Left kidney (tissue), 2 donors: ENCODE results near the gene TCP1. TPM values are rescaled to one million over a fixed set of nuclear protein-coding genes. Genes with fewer than 3 reads are reported as not detected.
A peak's percentile ranks its signal among the peaks of the same experiment; 100 is the strongest.
"Not testable (repeated sequence)": the region's sequence is repeated elsewhere in the genome, so short reads cannot be mapped to it uniquely, and the experiment has no call there.

Source experiments
- DNase-seq: peaks from one replicate; pipeline ENCODE4 v3.0.0-alpha.2; 2013
- polyA plus RNA-seq: library from polyadenylated mRNA; unstranded; fragments of 120-200 nt; gene quantifications from one replicate; pipeline ENCODE4 v1.2.1, GENCODE V29; 2013; ENCODE audit not compliant: insufficient read length

Gene TCP1
- polyA plus RNA-seq, 1 donor, result 298 TPM

DNA sequence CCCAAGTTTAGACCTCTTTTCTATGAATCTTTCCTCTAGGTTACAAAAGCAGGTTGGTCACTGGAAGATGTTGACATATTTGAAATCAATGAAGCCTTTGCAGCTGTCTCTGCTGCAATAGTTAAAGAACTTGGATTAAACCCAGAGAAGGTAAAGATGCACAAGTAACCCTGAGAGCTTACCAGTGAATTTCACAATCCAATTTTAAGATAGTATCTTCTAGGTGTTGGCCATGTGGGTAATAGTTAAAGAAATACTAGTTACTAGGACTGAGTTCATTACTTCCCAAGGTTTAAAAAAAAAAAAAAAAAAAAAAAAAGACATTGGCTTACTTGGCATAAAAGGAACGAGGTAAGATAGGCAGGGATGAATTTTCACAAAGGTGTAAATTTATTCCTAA lies 11.3 kb downstream of the TCP1 start:
- DNase-seq, result no peak

DNA sequence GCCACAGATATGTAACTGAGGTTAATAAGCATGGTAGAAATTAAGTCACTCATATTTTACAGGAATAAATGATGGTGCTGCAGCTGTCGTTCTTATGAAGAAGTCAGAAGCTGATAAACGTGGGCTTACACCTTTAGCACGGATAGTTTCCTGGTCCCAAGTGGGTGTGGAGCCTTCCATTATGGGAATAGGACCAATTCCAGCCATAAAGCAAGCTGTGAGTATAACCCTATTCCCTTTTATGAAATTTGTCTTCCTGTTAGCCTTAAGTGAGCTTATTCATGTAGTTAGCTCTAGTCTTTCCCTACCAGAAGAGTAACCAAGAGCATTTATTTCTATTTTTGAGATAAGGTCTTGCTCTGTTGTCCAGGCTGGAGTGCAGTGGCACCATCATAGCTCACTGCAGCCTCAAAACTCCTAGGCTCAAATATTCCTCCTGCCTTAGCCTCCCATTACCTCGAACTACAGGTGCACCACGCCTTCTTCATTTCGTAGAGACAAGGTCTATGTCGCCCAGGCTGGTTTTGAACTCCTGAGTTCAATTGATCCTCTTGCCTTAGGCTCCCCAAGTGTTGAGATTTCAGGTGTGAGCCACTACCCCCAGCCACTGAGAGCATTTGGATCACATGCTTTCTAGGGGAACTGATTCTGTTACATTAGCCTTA lies 12.0 kb downstream of the TCP1 start:
- DNase-seq, result no peak

DNA sequence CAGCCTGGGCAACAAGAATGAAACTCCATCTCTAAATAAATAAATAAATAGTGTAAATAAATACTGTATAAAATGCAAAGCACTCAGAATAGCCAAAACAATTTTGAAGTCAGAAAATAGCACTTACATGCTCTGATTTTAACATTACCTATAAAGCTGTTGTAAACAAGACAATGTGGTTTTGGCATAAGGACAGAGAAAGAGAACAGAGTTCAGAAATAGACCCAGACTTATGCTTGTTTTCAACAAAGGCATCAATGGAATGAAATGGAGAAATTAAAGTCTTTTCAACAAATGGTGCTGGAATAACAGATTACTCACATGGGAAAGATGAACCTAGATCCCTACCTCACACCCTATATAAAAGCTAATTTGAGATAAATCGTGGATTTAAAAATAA lies 17.2 kb downstream of the TCP1 start:
- DNase-seq, result no peak

DNA sequence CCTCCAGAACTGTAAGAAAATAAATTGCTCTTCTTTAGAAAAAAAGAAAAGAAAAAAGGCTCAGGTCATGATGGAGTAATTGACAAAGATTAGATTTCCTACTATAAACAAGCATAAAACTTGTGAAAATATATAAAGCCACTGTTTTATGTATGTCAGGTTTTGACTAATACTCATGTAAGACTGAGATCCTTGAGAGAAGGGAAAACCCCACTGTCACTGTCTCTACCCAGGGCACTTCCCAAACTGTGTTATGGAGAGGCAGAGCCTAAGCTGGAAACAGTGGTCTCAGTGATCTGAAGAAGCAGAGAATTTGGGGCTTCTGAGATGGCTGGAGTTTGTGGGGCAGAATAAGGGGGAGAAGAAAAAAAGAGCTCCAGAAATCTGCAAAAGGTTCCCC lies 19.9 kb downstream of the TCP1 start:
- no peak for DNase-seq

DNA sequence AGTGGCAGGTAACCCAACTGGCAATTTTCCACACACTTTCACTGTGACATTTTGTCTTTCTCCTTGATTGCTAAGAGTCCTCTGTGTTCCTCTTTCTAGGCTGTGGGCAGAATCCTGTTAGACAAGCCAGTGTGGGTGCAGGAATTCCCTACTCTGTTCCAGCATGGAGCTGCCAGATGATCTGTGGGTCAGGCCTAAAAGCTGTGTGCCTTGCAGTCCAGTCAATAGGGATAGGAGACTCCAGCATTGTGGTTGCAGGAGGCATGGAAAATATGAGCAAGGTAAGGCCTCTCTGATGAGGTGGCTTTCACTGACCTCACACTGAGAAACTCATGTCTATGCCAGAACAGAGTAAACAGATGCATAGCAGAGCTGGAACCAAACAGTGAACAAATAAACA lies 22.5 kb downstream of the TCP1 start:
- DNase-seq, result no peak

DNA sequence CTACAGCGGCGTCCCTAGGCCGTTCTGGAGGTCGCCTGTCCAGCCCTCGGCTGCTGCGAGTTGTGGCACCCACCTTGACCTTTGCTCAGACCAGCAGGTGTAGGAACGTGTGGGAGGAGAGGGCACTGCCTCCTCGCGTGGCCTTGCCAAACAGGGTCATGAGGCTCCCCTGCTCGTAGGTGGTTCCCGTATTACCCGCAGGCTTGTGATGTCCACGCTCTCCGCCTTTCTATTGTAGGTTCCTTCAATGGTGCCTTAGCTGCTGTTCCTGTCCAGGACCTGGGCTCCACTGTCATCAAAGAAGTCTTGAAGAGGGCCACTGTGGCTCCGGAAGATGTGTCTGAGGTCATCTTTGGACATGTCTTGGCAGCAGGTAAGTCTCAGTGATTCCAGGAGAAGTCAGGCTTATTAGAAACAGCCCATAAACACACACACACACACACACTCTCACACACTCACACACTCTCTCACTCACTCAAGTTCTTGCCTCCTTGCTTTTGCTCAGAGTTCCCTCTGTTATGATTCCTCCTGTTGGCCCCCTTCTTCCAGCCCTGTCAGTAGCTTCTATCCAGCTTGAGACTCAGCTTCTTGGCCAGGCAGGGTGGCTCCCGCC lies 26.6 kb downstream of the TCP1 start:
- DNase-seq, result no peak

DNA sequence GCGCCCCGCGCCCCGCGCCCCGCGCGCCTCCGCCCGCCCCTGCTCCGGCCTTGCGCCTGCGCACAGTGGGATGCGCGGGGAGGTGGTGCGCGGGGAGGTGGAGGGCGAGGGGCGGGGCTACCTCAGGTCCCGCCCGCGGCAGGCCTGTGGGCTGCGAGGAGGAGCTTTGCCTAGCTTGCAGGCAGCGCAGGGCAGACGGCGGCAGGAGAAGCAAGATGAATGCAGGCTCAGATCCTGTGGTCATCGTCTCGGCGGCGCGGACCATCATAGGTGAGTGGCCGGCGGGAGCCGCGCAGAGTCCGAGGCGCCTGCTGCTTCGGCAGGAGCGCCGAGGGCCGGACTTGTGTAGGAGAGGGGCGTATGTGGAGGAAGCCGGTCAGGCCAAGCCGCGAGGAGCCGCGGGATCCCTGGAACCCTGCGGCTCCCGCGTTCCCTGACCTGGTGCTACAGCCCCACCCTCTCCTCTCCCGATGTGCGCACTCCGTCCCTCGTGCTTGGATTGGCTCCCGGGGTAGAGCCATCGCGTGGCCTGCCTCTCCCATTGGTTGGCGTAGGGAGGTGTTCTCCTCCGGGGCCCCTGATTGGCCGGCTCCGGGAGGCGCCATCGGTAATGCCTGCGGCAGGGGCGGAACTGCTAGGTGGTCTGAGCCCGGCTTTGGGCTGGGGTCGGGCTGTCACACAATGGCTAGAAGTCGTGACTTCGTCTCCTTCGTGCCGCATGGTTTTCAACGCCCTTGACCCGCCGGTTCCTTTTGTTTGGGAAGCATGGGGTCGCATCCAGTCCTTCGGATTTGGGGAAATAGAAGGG lies 27.3 kb downstream of the TCP1 start, which contains the start of gene ACAT2:
TSS of gene ACAT2 (plus strand) at position 173 of the 808 bp plus-strand sequence. CDS start at position 216, 43 bp downstream.
- peak; percentile 89 for DNase-seq

DNA sequence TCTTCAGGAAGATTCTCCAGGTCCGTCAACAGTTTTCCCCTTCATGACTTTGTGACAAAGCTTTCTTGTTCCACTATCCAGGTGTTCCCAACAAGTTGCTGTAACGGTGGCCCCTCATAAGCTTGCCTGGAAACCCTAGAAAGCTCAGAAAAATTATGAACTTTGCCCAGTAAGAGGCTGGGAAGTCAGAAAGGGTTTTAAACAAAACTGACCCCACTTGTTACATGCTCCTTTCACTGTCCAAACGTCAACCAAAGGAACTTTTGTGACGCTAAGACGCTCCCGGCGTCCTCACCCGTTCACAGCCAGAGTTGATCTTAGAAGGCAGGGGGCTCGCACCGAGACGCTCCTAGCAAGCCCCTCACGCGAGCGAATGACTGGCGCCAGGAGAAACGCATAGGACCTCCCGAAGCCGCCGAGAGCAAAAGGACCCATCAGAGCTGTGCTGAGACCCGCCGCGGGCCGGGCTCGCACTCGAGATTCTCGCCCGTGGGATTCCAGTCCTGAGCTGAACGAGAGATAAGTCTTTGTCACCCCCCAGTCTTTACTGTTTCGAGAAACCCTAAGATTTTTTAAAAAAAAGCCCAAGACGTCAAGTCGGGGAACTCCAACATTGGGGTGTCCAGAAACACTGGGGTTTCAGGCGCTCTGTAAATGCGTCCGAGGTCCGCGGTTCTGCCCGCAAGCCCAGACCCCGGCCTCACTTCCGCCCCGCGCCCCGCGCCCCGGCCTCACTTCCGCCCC lies 28.1 kb downstream of the TCP1 start:
- DNase-seq, result peak; percentile 33

DNA sequence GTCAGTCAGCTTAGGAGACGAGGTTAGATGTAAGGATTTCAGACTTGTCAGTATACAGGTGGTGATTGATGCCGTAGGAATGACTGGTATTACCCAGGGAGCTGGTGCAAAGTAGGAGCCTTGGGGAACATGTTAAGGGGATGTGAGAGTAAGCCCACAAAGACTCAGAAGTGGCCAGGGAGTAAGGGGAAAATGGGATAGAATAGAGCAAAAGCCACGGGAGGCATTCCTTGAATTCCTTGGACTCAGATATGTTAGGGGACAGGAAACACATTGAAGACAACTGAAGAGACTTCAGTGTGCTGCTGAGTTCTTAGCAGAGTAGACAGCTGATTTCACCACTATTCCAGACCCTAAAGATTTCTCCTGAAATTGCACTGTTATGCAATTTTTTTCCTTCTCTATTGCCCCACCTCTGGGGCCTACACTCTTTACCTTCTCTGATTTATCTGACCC lies 28.8 kb downstream of the TCP1 start:
- DNase-seq, result no peak

DNA sequence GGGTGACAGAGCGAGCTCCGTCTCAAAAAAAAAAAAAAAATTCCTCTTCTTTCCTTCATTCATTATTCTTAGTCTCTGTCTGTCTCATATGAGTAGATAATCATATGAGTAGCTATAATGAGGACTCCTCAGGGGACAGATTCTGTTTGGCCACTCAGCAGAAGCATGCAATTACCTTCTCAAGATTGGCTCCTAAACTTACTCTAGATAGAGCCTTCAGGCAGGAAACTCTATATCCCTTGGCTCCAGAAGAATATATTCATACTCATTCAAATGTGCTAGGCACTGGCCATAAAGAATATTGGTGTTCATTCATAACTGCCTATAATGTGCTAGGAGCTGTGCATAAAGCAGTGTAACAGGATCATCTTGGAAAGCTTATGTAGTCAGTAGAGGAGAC lies 29.8 kb downstream of the TCP1 start:
- DNase-seq, result no peak

DNA sequence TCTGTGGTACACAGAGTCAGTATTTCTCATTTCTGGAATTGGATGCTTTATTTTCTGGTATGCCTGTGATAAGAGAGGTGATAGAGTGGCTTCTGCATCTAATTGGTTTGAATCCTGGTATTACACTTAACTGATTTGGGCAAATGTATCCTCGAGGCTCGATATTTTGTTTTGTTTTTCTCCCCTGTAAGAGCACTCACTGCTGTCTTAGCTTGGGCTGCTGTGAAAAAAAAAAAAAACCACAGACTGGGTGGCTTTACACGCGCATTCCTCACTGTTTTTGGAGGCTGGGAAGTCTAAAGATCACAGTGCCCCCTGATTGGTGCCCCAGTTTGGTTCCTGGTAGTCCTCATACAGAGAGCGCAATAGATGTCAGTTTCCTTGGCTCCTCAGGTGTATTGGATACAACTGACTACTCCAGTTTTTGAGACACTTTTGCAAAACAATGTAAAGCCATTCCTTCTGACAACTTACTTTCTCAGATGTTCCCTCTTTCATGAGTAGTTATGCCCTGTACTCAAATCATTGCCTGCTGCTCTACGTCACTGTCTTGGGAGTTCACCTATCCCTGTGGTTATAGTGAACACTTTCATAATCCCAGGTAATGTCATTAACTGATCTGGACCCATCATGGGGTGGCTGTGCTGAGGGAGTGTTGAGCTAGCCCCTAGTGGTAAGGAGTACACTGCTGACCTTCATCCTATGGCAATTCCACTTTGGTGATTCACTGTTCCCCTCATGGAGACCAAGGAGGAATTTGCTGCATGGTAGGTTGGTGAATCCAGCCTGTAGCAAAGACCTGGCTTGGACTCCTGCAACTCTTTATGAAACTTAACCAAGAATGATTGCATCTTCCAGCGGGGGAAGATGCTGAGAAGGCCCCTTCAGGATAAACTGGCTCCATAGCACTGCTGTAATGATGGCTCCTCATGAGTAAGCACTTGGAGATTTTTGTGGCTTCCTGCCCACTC lies 31.1 kb downstream of the TCP1 start:
- DNase-seq, result no peak

DNA sequence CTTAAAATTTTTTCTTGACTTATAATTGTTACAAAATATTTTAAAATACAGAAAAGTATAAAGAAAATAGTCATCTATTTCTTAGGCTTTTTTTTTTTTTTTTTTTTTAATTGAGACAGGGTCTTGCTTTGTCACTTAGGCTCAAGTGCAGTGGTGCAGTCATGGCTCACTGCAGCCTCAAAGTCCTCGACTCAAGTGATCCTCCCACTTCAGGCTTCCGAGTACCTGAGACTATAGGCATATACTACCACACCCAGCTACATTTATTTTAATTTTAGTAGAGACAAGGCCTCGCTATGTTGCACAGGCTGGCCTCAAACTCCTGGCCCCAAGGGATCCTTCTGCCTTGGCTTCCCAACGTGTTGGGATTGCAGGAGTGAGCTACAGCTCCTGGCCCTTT lies 32.9 kb downstream of the TCP1 start:
- DNase-seq, result no peak

DNA sequence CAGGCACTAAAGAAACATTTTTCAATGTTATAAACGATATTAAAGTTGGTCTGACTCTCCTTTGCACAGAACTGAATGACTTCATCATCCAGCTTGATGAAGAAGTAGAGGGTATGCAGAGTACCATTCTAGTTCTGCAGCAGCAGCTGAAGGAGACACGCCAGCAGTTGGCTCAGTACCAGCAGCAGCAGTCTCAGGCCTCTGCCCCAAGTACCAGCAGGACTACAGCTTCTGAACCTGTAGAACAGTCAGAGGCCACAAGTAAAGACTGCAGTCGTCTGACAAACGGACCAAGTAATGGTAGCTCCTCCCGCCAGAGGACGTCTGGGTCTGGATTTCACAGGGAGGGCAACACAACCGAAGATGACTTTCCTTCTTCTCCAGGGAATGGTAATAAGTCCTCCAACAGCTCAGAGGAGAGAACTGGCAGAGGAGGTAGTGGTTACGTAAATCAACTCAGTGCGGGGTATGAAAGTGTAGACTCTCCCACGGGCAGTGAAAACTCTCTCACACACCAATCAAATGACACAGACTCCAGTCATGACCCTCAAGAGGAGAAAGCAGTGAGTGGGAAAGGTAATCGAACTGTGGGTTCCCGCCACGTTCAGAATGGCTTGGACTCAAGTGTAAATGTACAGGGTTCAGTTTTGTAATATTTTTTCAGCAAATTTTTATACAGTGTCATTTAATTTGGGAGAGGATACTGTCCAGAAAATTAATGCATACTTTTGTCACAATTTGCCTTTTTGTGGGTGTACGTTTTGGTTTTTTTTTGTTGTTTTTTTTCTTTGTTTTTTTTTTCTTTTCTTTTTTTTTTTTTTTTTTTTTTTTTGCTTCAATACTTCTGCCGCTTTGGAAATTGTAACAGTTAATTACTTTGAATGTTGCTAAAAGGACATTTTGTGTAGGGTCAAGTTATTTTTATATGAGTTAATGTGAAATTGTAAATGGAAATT lies 34.2 kb downstream of the TCP1 start:
- DNase-seq, result no peak

DNA sequence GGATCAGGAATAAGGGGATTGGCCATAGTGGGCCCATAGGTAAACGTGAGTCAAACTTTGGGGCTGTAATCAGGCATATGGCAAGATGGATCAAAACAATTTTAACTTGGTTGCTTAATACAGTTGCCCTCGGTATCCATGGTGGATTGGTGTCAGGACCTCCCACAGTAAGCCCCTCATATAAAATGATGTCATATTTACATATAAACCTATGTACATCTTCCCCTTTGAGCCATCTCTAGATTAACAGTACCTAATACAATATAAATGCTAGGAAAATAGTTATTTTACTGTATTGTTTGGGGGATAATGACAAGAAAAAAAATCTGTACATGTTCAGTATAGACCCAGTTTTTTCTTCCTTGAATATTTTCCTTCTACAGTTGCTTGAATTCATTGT lies 35.0 kb downstream of the TCP1 start:
- DNase-seq, result no peak

DNA sequence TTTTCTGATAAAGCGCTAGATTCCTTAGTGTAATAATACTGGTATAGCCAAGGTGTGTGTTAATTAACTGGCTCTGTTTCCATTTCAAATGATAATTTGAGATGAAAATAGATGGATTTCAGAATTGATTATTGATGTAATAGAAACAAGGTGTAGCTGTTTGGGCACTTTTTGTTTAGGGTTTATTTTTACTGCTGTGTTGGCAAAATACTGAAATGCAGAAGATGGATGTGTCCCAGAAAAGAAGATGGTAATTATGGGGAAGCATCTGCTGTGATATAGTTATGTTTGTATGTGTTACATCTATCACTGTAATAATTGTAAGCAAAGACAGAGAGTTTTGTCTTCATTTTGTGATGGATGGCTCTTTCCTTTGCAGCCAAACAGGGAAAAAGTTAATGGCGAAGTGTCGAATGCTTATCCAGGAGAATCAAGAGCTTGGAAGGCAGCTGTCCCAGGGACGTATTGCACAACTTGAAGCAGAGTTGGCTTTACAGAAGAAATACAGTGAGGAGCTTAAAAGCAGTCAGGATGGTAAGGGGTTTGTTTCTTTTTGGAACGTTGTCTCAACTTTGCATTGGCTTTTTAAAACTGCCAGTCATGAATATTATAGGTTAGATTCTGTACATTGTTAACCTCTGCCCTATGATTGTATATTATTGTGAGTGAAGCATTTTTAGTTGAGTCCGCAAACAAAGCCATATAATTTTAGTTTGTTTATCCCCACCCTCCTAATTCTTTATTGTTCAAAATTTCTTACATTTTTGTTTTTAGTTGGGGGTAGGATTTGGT lies 36.1 kb downstream of the TCP1 start:
- no peak for DNase-seq

DNA sequence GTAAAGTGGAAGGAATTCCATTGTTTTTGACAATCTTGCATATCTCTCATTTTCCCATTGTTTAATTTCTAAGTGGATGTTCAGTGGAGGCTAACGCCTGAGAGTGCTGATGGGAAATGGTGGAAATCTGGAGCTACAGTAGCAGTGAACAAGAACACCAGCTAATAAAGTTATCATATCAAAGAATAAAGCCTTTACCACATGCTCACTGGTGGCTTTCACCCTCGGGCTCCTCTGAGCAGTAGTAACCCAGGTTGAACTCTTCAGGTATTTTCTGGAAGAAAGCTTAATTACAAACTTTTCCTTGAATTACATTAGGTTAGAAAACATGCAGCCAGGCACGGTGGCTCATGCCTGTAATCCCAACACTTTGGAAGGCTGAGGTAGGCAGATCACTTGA lies 38.0 kb downstream of the TCP1 start:
- no peak for DNase-seq

DNA sequence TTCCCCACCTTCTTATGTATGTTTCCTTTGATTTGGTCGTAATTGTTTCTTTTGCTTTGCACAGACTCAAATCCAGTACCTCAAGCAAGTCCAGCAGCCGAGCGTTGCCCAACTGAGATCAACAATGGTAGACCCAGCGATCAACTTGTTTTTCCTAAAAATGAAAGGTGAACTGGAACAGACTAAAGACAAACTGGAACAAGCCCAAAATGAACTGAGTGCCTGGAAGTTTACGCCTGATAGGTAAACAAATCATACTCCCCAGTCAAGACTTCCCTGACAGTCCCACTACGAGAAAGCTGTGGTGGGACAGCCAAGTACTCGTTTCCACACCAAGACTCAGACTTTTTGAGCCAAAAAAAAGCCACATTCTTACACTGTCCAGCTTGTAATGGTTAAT lies 41.3 kb downstream of the TCP1 start:
- not testable (repeated sequence) for DNase-seq

DNA sequence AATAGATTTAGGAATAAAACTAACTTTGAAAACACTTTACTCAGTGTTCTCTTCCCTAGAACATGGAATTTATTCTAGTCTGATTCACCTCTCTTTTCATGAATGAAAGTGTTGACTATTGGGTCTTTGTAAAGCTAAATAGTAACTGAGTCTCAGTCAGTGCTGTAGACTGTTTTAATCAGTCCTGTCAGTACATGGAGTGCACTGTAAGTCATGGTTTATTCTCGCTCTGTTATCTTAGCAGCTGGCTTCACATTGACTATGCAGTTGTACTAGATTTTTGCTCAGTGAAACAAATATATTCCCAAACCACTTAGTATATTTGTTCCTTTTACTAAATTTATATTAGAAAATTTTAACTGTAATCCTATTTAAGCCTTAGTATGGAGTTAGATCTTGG lies 42.6 kb downstream of the TCP1 start:
- no peak for DNase-seq

DNA sequence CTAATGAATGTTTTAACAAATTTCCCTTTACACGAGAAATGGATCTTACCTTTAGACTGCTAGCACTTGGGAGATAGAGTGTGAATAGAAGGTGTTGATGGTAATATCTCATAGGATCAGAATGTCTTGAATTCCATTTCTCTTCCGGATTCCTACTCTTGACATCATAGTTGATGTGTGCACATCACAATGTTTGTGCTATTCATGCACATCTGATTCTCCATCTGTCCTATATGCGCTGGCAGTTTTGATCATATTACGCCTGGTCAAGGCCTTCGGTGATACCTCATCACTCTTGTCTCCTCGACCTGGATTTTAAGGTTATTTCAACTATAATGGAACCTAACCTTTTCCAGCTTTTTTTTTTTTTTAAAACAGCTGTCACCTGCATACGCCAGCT lies 44.3 kb downstream of the TCP1 start:
- DNase-seq, result no peak
